NK-92 treated with Interleukin-12 subunit alpha and Interleukin-12 subunit beta, amount 100 ng/mL, for 24 hours (cell line): ENCODE results near the gene CCR7.
A peak's percentile ranks its signal among the peaks of the same experiment; 100 is the strongest.

Experiments used
- DNase-seq: peaks from one replicate; lab custom pipeline; 2025; lab: John Stamatoyannopoulos, UW

CCR7 gene, protein sequence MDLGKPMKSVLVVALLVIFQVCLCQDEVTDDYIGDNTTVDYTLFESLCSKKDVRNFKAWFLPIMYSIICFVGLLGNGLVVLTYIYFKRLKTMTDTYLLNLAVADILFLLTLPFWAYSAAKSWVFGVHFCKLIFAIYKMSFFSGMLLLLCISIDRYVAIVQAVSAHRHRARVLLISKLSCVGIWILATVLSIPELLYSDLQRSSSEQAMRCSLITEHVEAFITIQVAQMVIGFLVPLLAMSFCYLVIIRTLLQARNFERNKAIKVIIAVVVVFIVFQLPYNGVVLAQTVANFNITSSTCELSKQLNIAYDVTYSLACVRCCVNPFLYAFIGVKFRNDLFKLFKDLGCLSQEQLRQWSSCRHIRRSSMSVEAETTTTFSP

DNA sequence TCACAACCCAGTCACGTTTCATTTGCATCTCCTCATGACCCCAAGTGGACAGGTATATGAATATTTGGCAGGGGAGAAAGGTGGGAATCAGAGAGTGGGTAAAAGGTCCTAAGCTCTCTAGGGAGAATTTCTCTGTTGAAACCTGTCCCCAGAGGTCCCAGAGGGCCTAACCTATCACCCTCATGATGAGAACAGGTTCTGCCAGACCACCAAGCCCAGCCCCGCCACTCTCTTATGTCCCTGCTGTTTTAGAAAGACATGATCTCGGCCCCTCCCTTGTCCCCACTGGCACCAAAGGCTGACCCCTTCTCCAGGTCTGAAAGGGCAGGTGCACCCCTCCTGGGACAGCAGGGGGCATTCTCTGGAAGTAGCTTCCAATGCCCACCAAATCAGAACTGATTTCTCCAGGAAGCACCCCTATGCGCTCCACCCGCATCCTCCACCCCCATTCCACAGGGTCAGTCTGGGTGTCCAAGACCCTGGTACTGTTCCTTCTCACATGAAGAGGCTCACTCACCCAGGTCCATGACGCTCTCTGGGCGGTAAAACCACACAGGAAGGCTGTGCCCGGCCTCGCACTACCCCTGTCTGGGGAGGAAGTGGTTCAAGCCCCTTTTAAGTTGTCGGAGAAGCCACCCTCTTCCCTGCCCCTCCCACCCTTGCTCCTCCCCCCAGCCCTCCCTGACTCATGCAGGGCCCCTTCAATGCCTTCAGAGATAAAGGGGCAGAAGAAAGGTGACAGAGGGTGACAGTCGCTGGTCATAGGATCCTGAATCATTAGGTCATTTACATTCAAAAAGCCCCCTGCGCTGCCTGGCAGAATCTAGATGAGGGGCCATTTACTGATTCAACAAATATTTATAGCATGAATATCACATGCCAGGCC, at the start of gene CCR7:
Gene CCR7, minus strand, starts transcription at position 590 of the 886 bp plus-strand sequence. Its CDS starts 63 bp downstream, at position 527.
- peak; percentile 78 for DNase-seq

DNA sequence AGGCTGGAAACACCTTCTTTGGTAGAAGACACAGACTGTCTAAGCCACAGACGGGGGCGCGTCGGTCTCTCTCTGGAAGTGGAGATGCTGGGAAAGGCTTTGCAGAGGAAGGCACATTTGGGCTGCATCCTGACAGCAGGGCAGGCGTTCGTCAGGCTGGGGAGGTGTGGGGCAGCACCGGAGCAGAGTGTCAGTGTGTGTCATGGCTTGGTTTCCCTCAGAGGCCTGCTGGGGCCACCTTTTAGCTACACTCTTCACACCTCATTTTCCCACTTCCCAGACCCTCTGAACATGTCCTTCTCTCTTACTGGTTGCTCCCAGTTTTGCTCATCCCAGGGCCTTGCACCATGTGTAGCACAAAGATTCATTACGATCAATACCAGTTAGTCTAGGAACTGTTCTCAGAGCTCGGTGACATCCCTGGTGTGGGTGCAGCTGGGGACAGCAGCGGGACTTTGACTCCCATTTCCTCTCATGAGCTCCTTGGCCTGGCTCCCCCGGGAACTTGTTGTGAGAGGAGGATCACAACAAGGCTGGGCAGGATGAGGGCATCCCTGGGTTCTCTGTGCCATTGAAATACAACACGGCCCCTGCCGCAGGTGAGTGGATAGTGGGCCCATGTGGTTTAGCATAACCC, 49.3 kb upstream of the CCR7 start:
- no peak for DNase-seq

DNA sequence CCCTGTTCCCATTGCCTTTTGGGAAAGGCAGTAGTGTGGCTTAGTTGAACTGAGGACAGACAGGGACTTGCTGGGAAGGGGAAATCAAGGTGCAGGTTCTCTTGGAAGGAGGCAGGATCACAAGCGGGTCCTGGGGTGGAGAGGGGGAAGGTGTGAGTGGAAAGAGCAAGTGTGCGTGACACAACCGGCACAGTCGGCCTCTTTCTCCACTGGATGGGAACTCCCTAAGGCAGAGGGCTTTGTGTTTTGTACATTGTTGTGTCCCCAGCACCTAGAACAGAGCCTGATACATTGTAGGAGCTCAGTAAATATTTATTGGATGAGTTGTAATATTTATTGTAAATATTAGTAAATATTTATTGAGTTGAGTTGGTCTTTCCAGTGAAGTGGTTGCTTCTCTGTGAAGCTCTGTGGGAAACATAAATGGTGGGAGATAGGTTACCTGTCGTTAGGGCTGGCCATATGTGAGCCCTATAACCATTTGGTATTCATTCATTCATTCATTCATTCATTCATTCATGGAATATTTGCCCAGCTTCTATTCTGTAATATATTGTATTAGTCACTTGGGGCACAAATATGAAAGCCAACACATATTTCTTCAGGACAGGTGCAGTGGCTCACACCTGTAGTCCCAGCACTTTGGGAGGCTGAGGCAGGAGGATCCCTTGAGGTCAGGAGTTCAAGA, 48.3 kb upstream of the CCR7 start:
- no peak for DNase-seq

DNA sequence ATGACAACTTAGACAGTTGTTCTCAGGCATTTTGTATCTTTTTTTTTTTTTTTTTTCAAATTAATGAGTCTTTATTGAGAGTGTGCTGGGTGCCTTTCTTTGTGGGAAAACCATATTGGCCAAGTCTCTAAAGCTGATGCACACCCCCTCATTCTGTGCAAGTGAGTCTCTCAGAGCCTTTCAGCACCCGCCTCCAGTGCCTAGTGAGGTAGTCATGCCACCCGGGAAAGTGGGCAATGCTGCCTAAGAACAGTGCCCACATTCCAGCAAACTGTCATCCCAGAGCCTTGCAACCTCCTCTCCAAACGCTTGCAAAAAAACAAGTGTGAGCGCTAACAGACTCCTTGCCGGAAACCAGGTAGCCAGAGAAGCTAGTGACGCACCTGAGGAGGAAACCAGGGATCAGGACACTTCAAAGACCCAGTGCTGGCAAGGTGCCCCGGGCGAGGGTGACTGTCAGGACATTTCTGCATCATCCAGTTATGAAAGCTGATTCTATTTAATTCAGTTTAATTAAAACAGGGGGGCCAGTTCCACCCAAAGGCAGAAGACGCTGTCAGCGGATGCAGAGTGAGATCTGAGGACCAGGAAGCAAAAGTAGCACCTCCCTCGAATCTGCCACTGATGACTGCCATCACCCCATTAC, 47.5 kb upstream of the CCR7 start:
- no peak for DNase-seq

DNA sequence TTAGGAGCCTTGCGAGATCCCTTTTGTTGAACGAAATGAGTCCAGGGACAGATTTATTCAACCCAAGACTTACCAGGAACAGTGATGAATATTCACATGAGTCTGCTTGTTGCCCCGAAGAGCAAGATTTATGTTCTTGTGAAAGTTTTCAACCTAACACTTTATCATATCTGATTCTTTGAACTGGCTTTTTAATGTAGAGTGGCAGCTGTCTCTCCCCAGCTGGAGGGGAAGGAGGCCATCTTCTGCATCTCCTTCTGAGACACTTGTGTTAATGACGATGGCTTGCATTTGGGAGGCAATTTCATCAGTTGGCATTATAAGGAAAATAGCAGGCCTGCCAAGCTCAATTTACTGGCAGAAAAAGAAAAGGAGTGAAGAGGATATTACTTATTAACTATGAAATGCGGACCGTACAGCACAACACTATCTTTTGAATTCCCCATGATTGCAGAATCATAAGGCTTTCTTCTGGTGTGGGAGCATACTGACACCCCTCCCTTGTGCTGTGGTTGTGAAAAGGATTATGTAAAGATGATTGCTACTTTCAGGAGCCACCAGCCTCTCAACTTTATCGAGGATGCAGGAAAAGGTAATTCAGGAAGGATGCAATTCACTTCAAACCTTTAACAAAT, 46.7 kb upstream of the CCR7 start:
- DNase-seq, result no peak

DNA sequence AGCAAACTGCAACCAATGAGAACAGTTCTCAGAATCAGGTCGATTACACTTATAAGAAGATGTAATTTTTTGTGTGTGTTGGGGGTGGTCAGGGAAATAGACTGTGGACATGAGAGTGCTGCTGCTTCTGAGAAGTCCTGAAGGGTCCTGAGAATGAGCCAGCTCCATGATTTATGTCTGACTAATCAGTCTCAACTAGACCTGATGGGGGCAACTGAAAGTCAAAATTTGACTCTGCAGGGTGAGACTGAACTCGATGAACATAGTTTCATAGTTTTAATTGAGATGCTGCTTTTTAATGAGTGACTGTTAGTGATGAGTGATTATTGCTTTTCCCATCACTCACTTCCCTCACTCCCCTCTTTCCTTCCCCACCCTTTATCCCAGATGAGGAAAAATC, 45.1 kb upstream of the CCR7 start:
- no peak for DNase-seq

DNA sequence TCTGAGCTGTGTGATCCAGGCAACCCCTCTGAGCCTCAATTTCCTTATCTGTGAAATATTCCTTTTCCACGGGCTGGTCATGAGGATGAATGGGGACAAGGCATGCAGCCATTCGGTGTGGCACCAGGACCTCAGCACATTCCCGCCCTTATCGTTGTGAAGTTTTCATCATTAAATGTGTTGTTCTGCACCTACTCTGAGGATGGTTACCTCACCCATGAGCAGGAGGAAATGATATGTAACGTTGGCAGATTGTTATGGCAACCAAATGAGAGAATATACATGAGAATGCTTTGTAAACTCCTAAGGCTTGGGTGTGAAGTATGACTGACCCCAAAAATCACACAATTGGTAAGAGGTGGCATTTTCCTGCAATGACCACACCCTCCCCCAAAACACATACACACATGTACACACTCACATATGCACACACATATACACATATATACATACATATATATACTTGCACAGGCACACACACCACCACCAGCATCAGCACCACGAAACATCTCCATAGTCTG, 42.8 kb upstream of the CCR7 start:
- peak; percentile 37 for DNase-seq

DNA sequence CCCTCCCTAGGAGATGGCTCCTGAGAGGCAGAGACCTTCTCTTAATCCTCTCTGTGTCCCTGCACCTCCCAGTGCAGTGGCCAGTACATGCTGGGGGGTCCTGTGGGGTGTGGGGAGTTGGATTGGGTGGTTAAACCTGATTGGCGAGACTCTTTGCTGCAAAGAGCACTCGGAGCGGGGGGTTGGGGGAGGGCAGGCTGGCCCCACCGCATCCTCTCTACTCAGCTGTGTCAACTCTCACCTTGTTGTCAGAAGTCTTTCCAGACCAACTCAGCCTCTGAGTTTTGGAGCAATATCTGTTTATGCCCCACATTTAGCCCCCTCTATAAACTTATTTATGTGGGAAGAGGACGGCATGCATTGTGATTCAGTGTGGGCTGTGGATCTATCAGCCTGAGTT, 42.4 kb upstream of the CCR7 start:
- DNase-seq, result no peak

DNA sequence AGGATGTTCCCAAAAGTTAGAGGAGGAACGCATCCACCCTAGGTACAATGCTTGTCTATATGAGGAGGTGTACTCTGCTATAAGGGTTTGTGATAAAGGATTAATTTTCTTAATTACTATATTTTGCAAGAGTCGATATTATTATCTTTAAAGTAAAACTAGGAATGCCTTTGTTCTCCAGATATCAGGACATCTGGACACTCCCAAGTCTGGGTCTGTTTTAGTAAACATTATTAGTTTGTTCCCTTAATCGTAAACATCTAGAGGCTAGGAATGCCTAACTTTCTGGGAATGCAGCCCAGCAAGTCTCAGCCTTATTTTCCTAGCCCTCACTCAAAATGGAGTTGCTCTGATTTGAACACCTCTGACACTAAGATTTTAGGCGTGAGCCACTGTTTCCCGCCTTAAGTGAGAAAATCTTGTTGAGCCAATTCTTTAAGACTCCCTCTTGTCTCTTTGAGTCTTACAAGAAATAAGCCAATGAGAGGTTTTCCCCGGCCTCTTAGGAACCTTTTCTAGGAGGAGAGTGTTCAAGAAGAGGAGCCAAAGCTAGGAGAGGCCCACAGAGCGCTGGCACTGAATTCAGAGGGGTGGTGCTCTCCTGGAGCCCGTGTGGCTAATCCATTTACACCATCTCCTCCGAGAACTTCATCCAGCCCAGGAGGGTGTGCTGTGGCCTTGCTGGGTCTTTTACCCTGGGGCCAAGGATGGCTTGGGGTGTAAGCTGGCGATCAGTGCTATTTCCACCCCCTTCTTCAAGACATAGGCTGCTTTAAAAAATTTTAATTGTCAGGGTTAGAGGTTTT, 41.5 kb upstream of the CCR7 start:
- DNase-seq, result no peak

DNA sequence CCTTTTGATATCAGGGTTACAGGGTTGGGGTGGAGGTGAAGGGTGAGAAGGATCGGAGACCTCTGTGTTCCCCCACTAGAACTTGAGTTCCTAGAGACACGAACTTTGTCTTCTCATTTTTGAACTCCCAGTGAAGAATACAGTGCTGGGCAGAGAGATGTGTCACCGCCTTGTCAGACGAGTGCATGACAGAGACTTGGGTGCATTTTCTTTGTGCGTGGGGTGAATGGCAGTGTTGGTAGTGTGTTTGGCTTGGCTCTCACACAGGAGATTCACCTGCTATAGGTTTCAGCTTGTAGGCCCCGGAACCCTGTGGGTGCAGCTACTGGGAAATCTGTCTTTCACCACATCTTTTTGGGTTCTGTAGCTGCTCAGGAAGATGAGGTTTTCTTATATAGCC, 40.0 kb upstream of the CCR7 start:
- no peak for DNase-seq

DNA sequence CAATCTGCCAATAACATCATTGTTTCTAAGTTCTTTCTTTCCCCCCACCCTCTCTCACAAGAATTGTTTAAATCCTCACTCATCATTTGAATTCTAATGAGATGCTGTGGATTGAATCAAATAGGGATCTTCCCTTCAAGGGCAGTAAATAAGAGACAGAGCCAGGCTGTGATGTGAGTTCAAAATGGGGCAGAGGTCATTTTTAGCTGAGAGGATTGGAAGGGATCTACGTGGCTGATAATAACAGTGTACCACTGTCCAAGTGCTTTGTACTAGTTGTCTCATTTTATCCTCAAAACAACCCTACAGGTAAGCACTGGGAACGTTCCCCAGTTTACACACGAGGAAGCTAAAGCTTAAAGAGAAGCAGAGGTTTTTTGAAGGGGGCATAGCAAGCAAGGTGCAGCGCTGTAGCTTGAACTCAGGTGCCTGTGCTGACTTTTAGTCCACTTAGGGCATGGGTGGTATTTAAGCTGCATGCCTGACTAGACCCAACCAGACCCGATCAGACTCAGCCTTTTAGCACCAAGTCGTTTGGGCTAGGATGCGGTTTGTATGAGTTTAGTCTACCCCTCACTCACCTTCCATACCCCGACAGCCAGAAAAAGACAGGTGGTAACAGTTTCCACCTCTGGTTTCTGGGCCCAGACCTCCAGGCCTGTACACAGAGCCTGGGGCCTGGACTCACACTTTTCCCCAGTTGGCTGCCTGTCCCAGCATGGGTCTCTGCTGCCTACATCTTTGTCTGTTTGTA, 39.2 kb upstream of the CCR7 start:
- no peak for DNase-seq

DNA sequence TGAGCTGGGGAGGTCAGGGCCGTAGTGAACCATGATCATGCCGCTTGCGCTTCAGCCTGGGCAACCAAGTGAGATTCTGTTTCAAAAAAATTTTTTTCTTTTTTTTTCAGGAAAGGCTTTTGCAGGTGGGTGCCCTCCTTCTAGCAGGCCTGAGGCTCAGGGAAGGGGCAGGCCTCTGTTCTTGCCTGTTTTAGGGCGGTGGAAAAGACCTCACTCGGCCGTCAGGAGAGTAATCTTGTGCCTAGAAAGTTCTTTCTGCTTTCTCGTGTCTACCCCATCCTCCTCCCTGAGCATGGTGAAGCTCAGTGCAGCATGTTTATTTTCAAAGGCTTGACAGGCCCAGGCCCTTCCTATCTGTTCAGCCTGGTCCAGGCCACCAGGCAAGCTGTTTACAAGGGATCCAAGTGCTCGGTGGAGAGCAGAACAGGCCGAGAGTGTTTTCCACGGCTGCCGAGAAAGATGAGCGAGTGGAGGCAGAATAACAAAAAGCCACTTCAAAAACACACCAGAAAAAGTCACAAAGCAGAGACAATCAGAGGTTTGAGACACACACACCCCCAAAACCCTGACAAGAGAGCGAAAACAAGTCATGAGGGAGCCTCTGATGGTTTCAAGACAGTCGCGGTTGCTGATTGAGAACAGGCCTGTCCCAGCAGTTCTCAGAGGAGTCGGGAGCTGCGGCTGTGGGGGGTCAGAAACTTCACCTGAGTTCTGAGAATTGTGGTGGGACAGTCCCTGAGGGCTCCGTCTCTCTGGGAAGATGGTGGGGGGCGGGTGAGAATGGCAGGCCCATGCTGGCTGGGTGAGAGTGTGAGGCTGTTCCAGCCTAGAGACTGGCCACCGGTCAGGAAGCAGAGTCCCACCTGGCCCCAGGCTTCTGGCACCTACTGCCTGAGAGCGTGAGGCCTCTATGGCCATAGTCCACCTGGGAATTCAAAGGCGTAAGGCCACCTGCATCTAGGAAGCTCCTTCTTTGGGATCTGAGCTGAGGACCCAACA, 37.5 kb upstream of the CCR7 start:
- DNase-seq, result no peak

DNA sequence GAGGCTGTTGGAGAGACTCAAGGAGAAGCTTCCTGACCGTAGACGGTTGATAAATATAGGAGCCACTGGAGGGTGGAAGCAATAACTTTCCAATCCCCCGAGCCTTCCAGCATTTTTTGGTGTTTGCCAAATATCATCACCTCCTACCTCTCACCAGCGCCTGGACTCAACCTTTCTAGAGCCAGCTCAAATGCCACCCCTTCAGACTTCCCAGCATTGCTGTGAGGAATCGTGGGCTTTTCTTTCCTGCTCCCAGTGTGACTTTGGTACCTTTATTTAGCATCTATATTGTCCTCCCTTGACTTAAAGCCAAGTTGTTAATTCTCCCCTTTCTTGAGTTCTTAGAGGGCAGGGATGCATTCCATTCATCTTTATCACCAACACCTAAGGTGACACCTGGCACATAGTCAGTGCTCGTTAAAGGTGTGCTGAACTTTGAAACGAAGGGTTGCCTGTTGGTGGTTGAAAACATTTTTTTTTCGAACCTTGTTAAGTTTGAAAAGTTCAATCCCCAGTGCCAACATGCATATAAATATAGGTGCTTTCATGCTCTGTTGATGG, 35.3 kb upstream of the CCR7 start:
- DNase-seq, result no peak

DNA sequence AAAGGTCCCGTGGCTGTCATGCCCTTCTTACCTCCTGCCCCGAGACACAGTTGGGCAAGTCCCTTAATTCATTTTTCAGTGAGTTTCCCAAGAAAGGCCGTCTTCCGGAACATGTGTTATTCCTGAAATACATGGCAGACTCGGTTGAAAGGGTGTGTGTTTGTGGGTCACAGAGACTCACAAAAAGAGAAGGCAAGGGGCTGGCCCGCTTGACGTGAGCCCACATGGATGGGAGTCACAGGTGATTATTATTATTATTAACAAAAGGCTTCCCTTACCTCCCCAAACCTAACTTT, 34.1 kb upstream of the CCR7 start:
- no peak for DNase-seq

DNA sequence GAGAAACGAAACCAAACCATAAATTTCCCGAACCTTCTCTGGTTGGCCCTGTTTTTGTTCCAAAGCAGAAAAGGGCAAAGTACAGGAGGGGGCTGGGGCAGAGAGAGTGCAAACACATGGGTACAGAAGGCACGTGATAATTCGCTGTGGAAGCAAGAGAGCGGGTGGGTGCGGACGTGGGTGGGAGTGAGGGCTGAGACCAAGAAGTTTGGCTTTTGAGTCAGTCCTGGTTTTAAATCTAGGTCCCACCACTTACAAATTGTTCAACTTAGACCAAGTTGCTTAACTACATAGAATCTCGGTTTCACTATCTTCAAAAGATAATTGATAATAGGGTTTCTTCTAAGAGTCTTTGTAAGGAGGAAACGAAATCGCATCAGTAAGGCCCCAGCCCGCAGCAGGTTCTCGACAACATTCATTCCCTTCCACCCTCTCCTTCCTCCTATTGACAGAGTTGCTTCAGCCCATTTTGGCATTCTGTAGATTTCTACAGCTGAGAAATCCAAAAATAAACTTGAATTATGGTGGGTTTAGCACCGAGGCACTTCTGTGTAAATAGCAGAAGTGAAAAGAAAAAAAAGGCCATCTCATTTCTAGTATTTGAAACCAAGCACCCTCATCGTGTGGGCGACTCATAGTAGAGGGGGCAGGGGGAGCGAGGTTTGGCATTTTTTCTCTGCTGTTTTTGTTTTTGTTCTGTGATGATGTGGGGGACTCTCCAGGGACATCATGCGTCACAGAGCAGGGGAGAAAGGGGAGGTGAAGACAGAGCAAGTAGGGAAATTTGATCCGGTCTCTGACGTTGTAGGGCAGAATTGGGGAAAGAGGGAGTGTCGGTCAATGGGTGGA, 33.6 kb upstream of the CCR7 start:
- no peak for DNase-seq

DNA sequence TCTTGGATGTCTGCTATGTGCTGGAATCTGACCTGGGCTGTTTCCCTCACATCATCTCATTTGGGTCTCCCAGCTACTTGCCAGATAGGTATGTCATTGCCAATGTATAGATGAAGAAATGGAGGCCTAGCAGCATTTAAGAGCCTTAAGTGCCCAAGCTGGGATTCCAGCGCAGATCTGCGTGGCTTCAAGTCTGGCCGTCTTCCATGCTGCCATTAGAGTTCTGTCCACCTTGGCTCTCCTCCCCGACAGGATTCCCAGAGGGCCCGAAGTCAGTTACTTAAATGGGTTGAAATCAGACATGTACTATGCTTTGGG, 33.0 kb upstream of the CCR7 start:
- DNase-seq, result no peak
